Inferior parietal cortex (tissue), 1 donor: Measurements from ENCODE around the gene WDR82.
"Not testable (repeated sequence)": the region's sequence is repeated elsewhere in the genome, so short reads cannot be mapped to it uniquely, and the experiment has no call there.

Experiments
- DNase-seq: peaks from one replicate; pipeline ENCODE4 v3.0.0-alpha.2; 2016; ENCODE audit errors: extremely low spot score

Gene WDR82

DNA sequence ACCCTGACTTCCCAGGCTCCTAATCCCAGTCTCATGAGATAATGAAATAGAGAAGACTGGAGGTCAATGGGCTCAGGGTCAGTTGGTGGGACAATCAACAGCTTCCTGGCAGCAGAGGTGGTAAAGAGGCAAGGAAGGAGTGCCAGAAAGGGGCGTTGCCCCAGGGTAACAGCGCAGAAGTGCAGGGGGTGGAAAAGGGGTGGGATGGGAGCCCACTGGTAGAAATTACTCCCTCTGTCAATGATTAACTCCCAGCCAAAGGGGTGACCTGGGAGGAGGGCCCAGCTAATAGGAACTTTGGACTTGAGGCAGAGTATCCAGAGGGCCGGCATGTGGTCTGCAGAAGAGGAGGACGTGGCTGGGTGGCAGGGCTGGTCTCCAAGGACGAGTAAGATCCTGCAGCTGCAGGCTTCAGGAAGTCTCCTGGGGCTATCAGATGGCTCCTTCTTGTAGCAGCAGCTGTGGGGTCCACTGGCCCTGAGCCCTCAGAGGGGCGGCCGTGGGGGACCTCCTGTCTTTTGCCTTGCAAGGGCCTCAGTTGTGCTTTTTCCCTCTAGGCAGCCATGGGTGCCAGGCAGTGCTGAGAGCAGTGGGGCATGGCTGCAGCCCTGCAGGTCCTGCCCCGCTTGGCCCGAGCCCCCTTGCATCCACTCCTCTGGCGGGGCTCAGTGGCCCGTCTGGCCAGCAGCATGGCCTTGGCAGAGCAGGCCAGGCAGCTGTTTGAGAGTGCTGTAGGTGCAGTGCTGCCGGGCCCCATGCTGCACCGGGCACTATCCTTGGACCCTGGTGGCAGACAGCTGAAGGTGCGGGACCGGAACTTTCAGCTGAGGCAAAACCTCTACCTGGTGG lies 11.5 kb upstream of the WDR82 start:
- no peak for DNase-seq

DNA sequence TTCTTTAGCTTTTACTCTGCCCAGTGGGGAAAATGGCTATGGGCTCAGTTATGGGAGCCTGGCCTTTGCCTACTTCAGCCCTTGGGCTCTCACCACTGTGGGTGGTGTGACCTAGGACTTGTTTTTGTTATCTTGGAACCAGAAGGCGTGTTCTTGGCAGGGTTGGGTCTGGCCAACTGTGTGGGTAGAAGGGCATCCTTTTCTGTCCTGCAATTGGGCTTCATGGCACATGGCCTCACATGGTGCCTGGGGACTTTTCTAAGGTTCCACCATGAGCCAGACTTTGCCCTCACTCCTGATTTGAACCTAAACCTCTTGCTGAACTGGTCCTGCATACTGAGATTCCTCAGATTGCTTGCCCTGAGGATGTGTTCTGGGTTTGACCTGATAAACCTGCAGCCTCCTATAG lies 10.9 kb upstream of the WDR82 start:
- DNase-seq = no peak

DNA sequence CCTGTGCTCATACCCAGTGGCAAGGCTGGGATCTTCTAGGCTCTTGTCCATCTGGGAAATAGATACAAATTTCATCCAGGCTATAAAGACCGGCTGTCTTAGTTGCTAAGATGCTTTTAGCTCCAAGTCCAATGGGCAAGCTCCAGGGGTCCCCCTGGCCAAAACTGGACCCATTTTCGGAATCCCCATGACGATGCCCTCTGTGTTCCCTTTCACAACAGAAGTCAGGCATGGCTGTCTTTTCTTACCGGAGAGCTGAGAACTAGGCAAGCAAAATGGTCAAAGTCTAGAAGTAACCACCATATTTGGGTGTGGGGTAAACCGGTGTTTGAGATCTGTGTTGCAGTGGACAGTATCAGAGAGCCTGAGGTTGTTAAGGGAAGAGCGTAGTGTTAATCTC lies 10.2 kb upstream of the WDR82 start:
- DNase-seq = no peak

DNA sequence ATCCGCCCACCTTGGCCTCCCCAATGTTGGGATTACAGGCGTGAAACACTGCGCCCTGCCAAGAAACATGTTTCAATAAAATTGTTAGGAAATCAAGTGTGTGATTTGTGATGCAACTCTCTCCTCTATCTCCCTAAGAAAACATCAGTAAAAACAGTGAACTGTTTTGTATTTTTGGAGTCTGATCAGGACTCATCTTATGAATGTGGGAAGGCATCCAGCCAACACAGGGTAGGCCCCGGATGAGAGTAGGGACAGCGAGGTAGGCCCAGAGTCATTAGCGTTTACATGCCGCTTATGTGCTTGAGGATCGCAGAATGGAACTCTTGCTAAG lies 8.3 kb upstream of the WDR82 start:
- no peak for DNase-seq

DNA sequence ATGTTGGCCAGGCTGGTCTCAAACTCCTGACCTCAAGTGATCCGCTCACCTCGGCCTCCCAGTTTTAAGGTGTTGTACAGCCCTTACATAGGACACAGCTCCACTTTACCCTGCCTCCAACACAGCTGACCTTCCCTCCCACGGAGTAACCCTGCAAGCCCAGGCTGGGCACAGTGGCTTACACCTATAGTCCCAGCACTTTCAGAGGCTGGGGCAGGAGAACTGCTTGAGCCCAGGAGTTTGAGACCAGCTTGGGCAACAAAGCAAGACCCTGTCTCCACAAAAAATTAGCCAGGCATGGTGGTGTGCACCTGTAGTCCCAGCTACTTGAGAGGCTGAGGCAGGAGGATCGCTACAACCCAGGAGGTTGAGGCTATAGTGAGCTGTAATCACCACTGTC lies 5.6 kb upstream of the WDR82 start:
- not testable (repeated sequence) for DNase-seq

DNA sequence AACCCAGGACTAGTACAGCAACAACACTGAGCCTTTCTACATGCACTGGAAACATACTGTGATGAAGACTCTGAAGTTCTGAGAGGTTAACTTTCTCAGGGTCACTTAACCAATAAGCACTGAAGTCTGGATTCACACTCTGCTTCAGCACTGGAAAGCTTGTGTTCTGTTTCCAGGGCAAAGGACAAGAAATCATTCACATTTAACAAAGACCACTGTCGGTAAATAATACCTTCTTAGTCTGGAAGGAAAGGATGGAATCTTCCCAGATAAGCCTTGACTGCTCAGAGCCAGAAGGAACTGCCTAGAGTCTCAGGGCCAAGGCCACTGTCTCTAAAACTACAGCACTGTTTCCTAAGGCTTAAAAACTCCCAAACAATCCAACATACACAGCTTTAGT lies 4.9 kb upstream of the WDR82 start:
- DNase-seq = no peak

DNA sequence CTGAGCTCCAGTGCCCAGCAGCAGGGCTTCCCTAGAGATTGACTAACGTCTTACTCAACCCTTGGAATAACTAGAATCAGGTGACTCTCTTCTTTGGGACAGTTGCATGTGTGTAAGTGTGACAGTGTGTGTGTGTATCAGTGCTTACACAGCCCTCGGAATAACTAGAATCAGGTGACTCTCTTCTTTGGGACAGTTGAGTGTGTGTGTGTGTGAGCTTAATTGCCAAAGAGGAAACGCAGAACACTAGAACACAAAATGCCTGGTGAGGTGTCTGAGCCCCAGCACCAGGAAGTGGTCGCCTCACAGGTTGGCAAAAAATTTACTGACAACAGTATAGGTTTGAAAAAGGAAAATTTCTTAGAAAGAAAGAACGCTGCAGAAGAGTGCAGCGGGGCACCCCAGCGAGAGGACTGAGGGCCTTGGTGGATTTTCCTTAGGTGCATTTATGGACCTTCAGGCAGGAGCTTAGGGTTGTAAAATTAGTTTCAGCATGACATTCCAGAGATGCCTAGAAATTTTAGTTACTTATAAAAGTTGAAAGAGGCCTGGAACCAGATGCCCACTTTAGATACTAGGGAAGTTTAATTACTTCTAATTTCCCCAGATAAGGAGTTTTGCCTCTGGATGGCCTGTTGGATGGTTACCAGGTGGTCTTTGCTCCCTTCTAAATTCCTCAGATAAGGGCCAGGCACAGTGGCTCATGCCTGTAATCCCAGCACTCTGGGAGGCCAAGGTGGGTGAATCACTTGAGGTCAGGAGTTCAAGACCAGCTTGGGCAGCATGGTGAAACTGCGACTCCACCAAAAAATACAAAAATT lies 3.7 kb upstream of the WDR82 start:
- no peak for DNase-seq

DNA sequence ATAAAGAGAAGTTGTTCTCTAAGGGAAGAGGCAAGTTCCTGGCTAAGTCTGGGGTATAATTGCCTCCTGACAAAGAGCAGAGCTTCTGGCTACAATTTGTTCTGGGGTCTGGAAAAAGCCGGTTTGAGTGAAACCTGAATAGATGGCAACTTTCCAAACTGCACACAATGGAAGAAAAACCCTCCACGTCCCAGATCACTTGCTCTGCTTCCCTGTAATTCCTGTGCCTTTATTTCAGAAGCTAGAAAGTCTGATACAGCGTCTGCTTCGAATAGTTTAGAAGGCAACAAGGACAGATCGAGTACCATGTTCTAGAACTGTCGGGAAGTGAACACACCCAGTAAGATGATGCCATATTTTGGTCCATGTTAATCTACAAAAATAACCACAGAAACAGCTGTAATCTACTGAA lies 1.6 kb upstream of the WDR82 start:
- no peak for DNase-seq

DNA sequence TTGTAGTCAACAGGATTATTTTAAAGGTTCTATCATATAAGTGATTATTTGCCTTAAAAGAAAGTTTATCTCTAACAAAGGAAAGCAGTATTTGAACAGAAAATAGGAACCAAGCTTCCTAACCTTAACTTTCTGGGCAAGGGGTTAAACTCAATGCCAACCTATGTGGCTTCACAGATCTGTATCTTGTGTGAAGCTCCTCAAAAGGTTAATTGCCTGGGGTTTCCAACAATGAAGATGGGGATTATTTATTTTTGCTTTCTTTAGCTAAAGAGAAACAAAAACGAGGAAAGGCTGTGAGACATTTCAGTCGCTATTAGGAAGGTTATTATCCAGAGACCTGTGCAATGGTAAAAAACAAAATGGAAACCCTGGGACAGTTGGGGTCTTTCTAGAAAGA lies 1.1 kb upstream of the WDR82 start:
- DNase-seq = no peak

DNA sequence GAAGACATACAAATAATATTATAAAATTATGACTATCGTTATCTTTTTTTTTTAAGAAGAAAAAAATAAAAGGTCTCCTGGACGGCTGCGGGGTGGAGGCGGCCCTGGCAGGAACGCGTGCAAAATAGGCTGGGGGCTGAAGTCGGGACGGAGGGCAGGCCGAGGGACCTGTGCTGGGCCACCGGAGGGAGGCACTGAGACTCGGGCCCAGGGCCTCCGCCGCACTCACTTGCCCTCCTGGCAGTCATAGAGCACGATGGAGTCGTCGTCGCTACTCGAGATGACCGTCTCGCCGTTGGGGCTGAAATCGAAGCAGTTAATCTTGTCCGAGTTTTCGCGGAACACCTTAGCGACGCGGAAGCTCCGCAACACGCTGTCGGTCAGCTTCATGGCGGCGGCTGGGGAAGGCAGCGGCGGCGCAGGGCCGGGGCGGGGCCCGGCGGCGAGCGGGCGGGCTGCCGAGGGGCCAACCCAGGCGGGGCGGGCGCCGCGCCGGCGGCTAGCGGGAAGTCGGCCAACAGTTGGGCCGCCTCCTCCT lies 408 bp downstream of the WDR82 start:
- no peak for DNase-seq

DNA sequence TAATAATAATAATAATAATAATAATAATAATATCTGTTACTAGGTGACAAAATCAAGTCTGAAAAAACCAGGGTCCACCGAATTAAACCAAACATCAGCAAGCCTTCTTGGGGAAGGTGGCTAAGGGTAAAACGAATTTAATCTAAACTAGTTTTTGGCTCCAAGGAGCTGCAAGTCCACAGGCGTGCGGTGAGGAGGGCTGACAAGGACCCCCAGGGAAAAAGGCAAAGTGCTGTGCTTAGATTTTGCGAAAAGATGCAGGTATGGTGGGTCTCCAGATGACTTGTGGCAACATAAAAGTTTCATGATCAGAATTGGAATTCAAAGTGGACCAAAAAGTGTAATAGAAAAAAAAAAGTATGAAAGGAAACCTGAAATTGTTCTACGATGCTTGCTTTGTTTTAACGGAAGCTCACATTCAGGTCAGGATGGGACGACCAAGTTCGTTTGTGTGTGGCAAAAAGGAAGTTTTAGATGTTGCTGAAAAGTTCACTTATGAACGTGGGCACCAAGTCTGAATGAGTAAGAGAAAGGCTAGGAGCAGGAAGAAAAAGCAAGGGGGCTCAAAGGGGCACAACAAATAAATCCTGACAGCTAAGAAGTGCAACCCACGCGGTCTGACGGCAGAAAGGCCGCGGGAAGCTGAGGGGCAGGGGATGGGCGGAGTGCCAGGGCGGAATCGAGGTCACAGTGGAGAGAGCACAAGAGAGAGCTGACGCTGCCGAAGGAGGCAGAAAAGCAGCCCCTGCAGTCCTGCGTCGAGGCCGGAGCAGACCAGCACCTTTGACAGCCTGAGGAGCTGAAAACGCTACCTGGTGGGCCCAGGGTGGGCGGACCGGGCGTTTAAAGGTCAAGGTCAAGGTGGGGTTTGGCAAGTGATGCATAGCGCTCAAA lies 1.1 kb downstream of the WDR82 start:
- no peak for DNase-seq

DNA sequence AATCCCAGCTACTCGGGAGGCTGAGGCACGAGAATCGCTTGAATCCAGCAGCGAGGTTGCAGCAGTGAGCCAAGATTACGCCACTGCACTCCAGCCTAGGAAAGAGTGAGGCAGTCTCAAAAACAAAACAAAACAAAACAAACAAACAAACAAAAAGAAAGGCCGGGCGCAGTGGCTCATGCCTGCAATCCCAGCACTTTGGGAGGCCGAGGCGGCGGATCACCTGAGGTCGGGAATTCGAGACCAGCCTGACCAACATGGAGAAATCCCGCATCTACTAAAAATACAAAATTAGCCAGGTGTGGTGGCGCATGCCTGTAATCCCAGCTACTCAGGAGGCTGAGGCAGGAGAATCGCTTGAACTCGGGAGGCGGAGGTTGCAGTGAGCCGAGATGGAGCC lies 3.7 kb downstream of the WDR82 start:
- DNase-seq = not testable (repeated sequence)

DNA sequence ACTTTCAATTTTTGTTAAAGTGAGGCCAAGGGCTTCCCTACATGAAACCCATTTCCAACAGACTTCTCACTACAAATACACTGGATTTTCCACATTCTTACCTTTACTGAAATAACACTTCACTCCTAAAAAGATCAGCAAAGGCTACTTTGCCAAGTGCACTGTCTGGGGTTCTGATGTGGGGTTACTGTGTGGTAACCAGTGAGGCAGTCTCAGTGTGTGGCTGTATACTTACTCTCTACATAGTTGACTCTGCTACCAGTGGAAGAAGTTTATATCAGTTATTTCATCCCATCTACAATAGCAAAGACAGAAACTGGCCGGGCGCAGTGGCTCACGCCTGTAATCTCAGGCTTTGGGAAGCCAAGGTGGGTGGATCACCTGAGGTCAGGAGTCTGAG lies 5.6 kb downstream of the WDR82 start:
- DNase-seq = no peak

DNA sequence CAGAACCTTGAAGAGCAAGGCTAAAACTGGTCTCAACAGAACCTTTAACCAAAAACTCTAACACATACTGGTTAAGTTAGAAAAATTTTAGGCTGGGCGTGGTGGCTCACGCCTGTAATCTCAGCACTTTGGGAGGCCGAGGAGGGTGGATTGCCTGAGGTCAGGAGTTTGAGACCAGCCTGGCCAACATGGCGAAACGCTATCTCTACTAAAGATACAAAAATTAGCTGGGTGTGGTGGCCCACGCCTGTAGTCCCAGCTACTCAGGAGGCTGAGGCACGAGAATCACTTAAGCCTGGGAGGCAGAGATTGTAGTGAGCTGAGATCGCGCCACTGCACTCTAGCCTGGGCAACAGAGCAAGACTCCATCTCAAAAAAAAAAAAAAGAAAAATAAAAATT lies 6.3 kb downstream of the WDR82 start:
- DNase-seq = not testable (repeated sequence)

DNA sequence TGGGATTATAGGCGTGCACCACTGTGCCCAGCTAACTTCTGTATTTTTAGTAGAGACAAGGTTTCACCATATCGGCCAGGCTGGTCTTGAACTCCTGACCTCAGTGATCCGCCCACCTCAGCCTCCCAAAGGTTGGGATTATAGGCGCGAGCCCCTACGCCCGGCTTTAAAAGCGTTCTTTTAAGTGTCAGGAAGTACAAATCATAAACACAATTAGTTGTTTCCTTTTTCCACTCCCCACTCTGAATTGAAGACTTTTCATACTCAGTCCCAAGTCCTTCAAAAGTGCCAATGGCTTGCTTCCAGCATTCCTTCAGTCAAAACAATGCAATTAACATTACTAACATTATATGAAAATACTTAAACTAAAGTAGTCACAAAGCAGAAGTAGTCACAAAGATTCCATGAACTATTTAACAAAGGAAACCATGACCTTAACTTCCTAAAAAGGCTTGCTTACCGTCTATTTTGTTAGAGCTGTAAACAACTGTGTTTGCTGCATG lies 8.1 kb downstream of the WDR82 start:
- DNase-seq = no peak

DNA sequence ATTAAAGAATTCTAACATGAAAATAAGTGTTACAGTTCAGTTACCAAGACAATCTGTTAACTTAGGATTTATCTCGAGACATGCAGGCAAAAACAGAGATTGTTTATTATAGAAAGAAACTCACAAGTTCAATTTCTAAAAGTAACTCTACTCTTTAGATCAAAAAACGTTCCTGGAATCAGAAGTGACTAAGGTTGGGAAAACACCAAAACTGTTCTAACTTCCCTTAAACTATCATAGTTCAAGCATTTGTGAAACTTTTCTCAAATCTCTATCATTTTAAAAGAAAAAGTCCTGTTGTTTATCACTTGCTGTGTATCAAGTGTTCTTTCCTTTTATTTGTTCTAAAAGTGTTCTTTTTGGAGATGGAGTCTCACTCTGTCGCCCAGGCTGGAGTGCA lies 8.7 kb downstream of the WDR82 start:
- DNase-seq = no peak

DNA sequence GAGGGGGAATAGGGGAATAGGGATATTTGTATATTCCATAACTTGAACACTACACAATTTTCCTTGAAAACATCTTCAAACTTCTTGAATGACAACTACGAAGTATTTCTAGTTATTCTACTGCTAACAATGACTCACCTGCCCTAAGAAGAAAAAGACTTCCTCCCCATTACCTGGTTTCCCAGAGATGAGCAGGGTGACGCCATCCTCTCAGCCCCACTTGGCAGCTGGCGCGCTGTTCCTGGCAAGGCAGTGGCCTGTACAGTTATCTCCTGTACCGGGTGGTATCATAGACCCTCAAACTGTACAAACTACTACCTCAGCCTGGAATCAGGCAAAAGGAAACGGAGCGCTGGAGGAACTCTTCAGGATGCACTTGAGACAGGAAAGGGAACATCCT lies 10.4 kb downstream of the WDR82 start:
- no peak for DNase-seq

DNA sequence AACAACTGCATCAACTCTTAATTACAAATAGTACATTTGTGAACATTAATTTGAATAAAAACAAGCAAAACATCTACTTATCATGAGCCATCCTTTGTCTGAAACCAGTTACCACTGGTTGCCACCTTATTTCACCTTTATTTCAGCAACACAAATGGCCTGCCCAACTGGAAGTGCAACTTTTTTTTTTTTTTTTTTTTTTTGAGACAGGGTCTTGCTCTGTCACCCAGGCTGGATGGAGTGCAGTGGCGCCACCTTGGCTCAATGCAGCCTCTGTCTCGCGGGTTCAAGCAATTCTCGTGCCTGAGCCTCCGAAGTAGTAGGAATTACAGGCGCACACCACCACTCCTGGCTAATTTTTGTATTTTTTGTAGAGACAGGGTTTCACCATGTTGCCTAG lies 13.1 kb downstream of the WDR82 start:
- no peak for DNase-seq

DNA sequence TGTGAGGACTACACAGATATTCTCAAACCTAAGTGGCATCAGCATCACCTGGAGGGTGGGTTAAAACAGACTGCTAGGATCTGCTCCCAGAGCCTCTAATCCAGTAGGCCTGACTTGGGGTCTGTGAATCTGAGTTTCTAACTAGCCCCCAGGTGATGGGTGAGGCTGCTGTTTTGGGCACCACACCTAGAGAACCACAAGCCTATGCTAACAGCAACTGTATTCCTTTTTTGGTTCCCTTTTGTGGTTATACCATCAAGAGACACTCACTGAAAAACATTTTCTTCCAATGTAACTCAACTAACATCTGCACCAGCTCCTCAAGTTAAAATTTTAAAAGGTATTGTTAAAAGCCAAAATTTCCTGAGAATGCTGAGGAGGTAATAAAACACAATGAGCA lies 16.0 kb downstream of the WDR82 start:
- no peak for DNase-seq

DNA sequence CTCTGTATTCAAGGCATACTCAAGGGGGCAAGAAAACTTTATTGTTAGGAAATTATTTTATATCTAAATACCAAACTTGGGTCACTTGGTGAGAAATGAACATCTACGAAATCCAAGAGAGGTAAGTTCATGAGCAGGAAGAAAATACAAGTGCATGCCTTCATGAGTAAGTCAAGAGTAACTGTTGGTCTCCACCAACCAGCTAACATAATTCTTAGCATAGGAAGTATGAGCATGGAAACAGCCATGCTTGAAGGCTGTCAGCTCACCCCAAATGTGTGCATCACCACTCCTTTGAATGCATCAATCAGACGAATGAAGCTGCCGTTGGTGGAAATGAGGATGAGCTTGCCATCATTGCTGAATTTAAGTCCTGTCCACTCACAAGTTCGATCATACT lies 19.0 kb downstream of the WDR82 start:
- DNase-seq = no peak

DNA sequence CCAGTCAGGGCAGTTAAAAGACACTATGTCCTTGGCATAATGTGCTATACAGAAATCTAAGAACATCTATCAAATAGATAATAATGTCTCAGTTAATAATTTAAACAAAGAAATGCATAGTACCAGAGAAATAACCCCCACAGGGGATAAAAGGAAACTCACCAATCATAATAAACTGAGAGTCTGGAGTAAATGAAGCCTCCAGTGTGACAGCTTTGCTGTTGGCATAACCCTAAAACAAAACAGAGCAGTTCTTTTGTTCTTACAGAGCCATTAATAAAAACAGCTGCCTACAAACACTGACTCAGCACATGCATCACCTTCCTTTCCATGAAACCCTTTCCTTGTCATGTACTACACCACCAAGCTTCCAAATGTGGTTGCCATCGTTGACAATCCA lies 19.4 kb downstream of the WDR82 start:
- no peak for DNase-seq

DNA sequence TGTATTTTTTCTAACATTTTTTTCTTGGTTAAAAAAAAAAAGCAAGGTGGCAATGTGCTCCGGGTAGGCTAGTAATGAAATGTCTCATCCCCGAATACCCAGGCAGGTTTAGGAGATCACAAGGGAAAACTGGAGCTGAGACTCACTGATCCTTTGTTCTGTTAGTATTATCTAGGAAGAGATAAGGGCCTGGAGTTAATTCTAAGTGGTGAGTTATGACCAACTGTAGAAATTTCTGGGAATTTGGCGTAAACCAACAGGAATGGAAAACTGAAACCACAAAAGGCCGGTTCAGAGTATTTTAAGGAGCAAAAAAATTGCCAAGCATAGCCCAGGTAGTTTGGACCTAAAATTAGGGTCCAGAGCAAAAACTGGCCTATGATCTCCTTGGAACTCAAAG lies 20.5 kb downstream of the WDR82 start:
- no peak for DNase-seq
